IMR-90 (cell line): Measurements from ENCODE around the gene ODF2.
"Not testable (repeated sequence)": the region's sequence is repeated elsewhere in the genome, so short reads cannot be mapped to it uniquely, and the experiment has no call there.

Source experiments
- CEBPB ChIP-seq: IDR thresholded peaks from 2 replicates; pipeline ENCODE4 v1.6.1; 2012; ENCODE audit warnings: low read depth, low read length, improper control_type of control experiment
- MAZ ChIP-seq: IDR thresholded peaks from 2 replicates; pipeline ENCODE4 v1.6.1; 2012; ENCODE audit warnings: low read depth, mild to moderate bottlenecking, low read length, improper control_type of control experiment, moderate library complexity, borderline replicate concordance
- MXI1 ChIP-seq: IDR thresholded peaks from 2 replicates; pipeline ENCODE4 v1.6.1; 2012; ENCODE audit warnings: low read depth, mild to moderate bottlenecking, low read length, moderate library complexity, borderline replicate concordance
- POLR2A ChIP-seq: IDR thresholded peaks from 2 replicates; pipeline ENCODE4 v1.6.1; 2012; ENCODE audit warnings: mild to moderate bottlenecking, low read depth, low read length
- RAD21 ChIP-seq: IDR thresholded peaks from 2 replicates; pipeline ENCODE4 v1.6.1; 2012; ENCODE audit warnings: low read length, improper control_type of control experiment
- SMC3 ChIP-seq: fragments of 150-350 bp; IDR thresholded peaks from 2 replicates; pipeline ENCODE4 v1.6.1; 2016; ENCODE audit warnings: low read depth, mild to moderate bottlenecking, antibody characterized with exemption, low read length, moderate library complexity
- TF ChIP-seq, protein P1 (sequence below): fragments of 150-350 bp; IDR thresholded peaks from 2 replicates; pipeline ENCODE4 v1.6.1; 2017; ENCODE audit warnings: mild to moderate bottlenecking, antibody characterized with exemption, low read length, low read depth
- TF ChIP-seq, protein P2 (sequence below): fragments of 150-350 bp; IDR thresholded peaks from 2 replicates; pipeline ENCODE4 v1.6.1; 2016; ENCODE audit warnings: low read depth, mild to moderate bottlenecking, low read length, moderate library complexity, borderline replicate concordance
- TF ChIP-seq, protein P3 (sequence below): conservative IDR thresholded peaks from 2 replicates; pipeline ENCODE4 v1.5.1; 2012; ENCODE audit warnings: mild to moderate bottlenecking, low read depth, low read length, improper control_type of control experiment

DNA sequence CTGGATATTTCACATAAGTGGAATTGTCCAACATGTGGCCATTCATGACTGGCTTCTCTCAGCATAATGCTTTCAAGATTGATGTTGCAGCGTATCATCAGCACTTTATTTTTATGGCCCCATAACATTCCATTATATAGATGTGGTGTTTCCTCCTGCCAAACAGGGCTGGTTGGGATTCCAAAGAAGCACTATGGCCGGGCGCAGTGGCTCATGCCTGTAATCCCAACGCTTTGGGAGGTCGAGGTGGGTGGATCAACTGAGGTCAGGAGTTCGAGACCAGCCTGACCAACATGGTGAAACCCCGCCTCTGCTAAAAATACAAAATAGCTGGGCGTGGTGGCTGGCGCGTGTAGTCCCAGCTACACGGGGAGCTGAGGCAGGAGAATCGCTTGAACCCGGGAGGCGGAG, 47.6 kb downstream of the ODF2 start:
- not testable (repeated sequence) for TF ChIP-seq POLR2A, MAZ, CEBPB, SMC3, MXI1, RAD21
- TF ChIP-seq, protein P1, sequence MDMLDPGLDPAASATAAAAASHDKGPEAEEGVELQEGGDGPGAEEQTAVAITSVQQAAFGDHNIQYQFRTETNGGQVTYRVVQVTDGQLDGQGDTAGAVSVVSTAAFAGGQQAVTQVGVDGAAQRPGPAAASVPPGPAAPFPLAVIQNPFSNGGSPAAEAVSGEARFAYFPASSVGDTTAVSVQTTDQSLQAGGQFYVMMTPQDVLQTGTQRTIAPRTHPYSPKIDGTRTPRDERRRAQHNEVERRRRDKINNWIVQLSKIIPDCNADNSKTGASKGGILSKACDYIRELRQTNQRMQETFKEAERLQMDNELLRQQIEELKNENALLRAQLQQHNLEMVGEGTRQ, result not testable (repeated sequence)
- TF ChIP-seq, protein P2, sequence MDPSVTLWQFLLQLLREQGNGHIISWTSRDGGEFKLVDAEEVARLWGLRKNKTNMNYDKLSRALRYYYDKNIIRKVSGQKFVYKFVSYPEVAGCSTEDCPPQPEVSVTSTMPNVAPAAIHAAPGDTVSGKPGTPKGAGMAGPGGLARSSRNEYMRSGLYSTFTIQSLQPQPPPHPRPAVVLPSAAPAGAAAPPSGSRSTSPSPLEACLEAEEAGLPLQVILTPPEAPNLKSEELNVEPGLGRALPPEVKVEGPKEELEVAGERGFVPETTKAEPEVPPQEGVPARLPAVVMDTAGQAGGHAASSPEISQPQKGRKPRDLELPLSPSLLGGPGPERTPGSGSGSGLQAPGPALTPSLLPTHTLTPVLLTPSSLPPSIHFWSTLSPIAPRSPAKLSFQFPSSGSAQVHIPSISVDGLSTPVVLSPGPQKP, result not testable (repeated sequence)
- TF ChIP-seq, protein P3, sequence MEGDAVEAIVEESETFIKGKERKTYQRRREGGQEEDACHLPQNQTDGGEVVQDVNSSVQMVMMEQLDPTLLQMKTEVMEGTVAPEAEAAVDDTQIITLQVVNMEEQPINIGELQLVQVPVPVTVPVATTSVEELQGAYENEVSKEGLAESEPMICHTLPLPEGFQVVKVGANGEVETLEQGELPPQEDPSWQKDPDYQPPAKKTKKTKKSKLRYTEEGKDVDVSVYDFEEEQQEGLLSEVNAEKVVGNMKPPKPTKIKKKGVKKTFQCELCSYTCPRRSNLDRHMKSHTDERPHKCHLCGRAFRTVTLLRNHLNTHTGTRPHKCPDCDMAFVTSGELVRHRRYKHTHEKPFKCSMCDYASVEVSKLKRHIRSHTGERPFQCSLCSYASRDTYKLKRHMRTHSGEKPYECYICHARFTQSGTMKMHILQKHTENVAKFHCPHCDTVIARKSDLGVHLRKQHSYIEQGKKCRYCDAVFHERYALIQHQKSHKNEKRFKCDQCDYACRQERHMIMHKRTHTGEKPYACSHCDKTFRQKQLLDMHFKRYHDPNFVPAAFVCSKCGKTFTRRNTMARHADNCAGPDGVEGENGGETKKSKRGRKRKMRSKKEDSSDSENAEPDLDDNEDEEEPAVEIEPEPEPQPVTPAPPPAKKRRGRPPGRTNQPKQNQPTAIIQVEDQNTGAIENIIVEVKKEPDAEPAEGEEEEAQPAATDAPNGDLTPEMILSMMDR, result not testable (repeated sequence)
